ENCODE data around the gene TTLL4.

TTLL4 gene

DNA sequence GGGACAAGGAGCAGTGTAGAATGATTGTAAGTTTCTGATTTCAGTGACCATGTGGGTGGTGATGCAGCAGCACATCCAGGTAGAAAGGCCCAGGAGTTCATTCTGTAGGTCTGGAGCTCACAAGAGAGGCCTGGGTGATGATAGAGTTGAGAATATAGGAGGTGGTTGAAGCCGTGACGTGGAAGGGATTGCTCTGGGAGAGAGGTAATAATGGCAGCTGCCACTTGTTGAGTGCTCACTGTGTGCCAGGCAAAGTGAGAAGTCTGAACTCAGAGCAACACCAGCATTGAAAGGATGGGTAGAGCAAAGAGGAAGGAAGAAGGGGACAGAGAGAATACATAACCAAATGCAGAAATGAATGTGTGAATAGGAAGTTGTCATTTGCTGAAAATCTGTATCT is 3.3 kb downstream of the TTLL4 start:
- DNase-seq (ENCODE audit: low spot score), result no peak

DNA sequence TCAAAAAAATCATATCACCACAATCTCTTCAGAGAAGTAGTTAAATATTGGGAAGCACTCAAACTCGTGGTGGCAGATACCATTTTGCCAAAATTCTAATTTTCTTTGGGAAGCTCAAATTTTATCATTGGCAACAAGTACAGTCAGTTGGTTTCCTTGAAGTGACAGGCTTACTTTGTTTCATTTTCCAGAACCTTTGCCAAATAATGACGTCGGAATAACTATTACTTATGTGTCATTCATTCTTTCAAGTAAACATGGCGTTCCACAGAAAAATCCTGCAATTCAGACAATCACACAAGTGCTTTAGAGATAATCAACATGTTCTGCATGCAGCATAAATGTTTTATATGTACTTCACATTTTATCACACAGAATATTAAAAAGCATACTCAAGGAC is 5.4 kb downstream of the TTLL4 start:
- no peak for DNase-seq (ENCODE audit: low spot score)

DNA sequence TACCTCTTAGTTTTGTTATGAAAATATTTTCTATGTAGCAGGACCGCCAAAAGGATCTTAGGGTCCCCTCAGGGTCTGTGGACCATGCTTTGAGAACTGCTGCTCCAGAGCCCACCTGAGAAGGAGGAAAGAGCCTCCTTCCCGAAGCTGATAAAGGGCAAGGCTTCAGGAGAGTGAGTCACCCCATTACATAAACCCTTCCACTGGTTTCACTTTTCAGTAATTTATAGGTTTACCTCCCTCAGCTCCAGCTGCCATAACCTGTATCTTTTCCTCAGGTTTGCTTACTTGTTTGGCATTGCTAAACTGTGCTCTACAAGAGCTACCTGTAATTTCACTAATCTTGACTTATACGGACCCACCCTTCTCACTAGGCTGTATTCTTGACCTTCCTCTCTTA is 6.6 kb downstream of the TTLL4 start:
- DNase-seq (ENCODE audit: low spot score), result no peak

DNA sequence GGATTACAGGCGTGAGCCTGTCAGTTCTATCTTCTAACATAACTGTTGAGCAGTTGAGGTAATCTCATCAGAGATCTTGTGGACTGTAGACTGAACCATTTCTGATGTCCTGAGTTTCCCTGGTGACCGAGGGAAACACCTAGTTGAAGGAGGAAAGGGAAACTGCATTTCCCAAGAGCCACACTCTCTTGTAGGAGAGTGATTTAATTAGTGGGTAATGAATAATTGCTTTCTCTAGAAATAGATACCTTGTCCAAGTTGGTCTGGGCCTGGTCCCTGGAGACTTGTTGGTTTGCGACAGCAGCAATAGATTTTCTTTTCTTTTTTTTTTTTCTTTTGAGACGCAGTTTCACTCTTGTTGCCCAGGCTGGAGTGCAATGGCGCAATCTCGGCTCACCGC is 7.4 kb downstream of the TTLL4 start:
- no peak for DNase-seq (ENCODE audit: low spot score)

DNA sequence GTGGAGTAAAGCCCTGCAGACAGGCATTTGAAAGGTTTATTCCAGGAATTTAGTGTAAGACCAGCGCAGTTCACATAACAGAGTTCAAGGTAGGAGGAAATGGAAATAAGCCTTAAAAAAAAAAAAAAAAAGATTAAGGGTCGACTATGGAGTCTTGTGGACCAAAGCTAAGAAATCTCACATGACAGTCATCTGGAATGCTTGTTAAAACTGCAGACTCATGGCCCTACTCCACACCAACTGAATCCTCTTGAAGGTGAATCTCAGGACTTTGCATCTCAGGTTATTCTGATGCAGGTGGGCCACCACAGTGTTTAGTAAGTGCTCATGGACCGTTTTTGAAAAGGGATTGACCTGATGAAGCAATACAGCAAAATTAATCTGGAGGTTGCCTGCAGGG is 8.8 kb downstream of the TTLL4 start:
- no peak for DNase-seq (ENCODE audit: low spot score)

DNA sequence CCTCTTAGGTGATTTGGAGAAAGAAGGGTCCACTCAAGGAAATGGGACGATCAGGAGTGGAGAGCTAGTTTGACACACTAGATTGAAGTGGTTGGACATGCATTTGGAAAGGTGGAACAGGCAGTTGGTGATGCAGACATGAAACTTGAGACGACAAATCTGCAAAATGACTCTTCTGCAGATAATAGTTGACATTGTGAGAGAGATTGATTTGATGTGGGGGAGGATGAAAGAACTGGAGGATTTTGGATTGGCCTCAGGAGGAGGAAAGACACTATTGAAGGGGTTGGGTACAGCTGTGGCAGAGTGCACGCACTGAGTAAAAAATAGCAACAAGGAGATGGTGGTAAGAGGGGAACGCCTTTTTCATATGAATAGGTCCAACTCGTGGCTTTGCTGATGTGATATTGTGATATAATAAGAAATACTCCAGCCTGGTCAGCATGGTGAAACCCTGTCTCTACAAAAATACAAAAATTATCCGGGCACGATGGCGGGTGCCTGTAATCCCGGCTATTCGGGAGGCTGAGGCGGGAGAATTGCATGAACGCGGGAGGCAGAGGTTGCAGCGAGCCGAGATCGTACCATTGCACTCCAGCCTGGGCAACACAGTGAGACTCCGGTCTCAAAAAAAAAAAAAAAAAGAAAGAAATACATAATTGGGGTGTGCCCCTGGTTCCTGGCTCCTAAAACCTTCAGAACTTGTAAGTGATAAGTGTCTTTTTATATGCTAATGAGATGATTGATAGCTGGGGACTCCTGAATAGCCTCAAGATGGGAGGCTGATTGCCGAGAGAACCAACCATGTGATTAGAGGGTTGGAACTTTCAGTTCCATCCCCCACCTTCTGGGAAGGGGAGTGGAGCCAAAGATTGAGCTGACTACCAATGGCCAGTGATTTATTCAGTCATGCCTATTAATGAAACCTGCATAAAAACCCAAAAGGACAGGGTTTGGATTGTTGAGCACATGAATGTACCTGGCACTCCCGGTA is 9.7 kb downstream of the TTLL4 start:
- no peak for DNase-seq (ENCODE audit: low spot score)

DNA sequence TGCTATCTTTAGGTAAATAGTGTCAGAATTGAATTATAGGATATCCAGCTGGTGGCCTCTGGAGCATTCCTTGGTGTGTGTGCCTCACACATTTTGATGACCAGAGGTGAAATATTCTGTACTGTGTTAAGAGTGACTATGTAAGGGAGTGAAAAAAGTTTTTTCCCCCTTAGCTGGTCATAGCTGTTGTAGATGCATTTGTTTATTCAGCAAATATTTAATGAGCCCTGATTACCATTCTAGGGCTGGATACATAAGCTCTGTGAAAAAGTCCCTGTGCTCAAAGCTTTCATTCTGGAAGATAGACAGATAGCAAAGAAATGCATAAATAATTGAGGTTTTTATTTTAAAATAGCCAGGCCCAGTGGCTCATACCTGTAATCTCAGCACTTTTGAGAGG is 10.9 kb downstream of the TTLL4 start:
- no peak for DNase-seq (ENCODE audit: low spot score)

DNA sequence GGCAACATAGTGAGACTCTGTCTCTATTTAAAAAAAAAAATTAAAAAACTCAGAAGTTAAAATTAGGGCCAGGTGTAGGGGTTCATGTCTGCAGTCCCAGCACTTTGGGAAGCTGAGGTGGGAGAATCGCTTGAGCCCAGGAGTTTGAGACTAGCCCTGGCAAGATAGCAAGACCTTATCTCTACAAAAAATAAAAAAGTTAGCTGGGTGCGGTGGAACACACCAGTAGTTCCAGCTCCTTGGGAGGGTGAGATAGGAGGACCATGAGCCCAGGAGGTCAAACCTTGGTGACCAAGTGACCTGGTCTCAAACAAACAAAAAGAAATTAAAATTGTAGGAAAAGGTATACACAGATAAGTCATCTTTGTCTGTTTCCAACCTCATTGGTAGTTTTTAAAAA is 11.3 kb downstream of the TTLL4 start:
- no peak for DNase-seq (ENCODE audit: low spot score)

DNA sequence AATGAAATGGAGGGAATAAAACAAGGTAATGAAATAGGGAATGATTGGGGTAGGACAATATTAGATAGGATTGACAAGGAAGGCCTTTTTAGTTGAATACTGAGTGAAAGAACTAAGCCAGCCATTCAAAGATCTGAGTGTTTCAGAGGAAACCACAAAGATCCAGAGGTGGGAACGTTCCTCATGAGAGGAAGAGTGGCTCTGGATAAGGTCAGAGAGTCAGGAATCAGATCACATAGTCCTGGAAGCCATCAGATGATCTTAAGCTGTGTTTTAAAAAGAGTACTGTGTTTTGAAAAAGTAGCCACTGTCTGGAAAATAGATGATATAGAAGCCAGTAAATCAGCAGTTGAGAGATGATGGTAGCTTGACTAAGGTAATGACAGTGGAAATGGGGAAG is 11.8 kb downstream of the TTLL4 start:
- DNase-seq (ENCODE audit: low spot score), result no peak

DNA sequence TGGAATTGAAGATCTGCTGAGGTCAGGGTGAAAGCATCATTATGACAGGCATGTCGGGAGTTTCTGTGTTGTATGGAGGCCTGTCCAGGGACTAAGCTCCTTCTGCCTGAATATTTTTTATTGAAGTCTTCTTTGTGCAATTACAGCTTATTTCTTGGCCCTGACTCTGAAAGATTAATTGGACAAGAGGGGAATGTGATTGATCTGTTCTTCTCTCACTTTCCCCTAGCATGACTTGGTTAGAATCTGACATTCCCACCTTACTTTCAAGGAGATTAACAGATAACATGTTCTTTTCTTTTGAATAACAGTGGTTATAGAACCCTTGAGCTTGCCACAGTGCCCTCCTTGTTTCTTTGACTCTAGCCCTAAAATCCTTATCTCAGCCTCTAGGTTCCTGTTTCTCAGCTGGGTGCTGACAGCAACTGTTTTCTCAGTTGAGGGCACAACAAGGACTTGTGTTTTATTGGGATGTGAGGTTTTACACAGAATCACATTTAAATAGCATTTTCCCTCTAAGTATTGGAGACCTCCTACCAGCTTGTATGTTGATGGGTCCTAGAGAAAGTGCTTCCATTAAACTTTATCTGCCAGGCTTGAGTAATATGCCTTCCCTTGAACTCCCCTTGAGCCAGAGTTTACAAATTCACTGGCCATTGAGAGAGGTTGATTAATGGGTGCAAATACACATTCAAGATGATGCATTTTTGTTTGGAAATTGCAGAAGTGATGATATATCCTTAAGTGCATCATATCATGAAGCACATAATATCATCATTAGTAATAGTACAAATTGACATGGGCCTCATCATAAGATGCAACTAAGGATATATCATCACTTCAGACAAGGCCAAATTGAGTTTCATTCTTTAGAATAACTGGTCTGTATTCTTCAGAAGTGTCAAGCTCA is 12.5 kb downstream of the TTLL4 start:
- no peak for DNase-seq (ENCODE audit: low spot score)

DNA sequence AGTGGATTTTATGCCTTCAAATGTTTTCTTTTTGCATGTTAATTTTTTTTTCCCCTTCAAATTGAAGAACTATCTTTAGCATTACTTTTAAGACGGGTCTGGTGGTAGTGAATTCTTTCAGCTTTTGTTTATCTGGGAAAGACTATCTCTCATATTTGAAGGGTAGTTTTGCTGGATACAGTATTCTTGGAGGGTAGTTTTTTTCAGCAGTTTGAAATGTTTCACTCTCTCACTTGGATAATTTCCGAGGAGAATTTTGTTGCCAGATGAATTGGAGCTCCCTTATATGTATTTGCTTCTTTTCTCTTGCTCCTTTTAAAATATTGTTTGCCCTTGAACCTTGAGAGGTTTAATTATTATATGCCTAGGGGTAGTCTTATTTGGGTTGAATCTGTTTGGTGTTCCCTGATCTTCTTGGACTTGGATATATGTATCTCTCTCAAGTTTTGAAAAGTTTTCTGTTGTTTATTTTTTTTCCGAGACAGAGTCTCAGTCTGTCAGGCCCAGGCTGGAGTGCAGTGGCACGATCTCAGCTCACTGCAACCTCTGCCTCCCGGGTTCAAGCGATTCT is 15.5 kb downstream of the TTLL4 start:
- no peak for DNase-seq (ENCODE audit: low spot score)

DNA sequence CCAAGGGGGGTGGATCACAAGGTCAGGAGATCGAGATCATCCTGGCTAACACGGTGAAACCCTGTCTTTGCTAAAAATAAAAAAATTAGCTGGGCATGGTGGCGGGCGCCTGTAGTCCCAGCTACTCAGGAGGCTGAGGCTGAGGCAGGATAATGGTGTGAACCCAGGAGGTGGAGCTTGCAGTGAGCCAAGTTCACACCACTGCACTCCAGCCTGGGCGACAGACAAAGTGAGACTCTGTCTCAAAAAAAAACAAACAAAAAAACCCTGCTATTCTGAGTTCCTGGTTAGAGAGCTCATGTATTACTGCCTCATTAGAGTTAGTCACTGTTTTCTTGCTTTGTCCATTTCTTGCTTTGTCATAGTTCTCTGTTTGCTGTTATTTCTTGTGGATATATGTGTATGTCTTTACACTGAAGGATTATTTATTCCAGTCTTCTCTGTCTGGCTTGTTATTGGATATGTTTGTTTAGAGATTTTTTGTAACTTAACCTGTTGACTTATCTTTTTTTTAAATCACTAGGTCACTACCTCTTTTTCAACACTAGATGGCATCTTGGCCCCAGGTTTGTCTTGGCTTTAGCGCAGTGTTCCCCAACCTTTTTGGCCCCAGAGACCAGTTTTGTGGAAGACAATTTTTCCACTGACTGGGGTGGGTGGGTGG is 17.0 kb downstream of the TTLL4 start:
- DNase-seq (ENCODE audit: low spot score), result peak; percentile 36

DNA sequence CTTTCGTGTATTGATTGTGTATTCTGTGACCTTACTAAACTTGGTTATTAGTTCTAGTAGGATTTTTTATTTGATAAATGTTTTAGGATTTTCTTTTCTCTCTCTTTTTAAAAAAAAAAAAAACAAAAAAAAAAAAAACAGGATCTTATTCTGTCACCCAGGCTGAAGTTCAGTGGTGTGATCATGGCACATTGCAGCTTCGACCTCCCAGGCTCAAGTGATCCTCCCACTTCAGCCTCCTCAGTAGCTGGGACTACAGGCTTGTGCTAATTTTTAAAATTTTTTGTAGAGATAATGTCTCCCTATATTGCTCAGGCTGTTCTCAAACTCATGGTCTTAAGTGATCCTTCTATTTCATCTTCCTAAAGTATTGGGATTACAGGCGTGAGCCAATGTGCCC is 19.0 kb downstream of the TTLL4 start:
- no peak for DNase-seq (ENCODE audit: low spot score)

DNA sequence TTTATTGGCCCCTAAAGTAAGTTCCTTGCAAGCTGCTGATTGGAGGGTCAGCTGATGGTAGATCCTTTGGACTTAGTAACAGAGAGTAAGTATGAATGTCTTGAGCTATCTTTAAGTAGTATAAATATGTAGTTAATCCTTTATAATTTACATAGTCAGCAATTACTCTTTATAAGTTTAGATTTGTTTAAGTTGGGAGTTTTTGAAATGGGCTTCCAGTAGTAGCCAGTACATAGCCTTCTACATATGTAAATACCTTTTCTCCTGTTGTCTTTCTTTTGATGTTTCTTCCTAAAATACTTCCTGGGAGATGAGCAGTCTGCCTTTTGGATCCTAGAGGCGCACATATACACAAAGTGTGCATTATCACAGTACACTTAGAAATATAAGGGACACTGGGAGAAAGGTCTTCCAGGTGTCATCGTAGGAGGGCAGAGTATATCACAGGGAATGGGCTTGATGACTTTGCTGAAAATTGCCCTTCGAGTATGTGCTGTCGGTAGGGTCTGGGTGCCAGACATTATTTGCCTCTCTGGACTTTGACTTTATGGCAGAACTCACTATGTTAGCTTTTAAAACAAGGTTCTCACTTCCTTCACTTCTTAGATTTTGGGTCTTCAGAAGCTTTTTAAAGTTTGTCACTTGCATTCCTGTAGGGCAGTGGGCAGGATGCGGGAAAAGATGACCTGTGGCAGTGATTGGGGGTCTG is 21.6 kb downstream of the TTLL4 start:
- no peak for DNase-seq (ENCODE audit: low spot score)

DNA sequence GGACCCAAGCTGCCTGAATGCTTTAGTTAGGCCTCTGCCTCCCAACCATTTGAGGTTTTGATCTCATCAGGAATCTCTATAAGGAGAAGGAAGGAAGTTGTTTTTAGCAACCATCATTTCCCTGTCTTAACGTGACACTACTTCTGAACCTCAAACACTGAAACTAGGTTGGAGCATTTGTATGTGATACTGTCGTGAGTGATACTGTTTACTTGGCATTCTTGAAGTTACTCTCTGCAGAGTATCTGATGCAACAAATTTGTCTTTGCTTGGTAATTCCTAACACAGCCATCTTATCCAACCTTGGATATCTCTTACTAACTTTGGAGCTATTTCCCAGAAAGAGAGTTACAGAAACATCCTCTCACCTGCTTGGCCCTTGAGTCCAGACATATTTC is 22.1 kb downstream of the TTLL4 start:
- no peak for DNase-seq (ENCODE audit: low spot score)

DNA sequence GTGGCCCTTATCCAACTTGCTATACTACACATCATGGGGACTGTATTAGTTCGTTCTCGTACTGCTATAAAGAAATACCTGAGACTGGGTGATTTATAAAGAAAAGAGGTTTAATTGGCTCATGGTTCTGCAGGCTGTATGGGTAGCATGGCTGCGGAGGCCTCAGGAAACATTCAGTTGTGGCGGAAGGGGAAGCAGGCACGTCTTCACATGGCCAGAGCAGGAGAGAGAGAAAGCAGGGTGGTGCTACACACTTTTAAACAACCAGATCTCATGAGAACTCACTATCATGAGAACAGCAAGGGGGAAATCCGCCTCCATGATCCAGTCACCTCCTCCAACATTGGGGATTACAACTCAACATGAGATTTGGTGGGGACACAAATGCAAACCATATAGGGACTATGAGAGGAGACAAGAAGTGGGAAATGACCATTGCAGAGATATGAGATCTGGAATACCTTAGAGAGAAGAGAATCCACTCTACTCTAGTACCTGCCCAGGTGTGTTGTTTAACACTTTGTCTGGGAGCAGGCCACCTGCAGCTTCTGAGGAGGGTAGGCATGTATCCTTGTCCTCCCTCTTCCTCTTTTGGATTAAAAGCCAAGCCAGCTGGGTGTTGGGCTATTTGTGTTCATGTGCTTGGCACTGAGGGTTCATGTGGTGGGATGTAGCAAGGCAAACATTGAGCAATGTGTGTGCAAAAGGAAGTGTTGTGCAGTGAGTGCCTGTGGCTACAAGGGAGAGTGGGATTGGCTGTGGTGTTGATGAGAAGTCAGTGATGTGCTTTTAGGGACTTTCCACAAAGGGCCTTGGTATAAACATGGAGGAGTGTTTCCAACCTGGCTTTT is 22.8 kb downstream of the TTLL4 start:
- no peak for DNase-seq (ENCODE audit: low spot score)

DNA sequence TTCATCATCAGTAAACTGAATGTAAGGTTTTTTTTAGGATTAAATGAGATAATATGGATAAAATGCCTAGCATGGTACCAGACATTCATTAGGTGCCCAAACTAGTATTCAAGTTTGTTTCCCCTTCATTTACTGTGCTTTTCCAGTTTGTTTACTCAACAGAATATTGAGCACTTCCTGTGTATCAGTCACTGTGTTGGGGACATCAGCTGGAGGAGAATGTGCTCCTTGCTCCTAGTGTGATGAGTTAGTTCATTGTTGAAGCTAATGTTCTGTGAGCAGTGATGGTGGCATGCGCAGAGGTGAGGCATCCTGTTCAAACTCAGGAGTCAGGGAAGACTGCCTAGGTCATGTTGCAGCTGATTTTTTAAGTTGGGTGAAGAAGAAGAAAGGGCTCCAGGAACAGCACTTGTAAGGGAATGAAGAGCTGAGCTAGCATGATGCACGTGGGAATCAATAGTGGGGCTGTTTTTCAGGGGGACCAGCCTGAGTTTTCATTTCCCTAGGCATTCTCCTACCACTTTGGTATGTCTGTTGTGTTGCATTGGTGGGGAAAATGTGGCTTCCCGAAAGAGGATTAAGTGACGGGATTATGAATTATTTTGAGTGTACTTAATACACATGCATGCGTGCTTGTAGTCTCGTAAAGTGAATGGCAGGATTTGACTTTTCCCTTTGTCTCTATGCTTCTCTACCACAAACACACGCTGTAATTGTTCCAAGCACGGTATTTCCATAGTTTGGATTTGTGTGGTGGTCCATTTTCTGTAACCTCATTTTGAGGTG is 23.7 kb downstream of the TTLL4 start:
- DNase-seq (ENCODE audit: low spot score), result no peak

DNA sequence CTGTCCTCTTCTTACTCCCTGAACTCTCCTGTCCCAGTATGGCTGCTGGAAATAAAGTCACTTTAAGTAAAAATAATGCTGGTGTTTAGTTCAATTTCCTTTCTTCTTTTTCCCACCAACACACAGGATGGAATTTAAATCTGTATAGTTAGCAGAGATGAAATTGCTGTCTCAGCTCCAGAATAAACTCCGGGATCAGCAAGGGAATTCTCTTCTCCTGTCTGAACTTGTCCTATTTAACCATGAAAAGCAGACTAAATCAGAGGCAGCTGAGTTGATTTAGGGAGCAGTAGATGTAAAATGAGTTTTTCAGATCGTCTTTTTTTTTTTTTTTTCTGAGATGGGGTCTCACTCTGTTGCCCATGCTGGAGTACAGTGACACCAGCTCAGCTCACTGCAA is 25.9 kb downstream of the TTLL4 start:
- no peak for DNase-seq (ENCODE audit: low spot score)

DNA sequence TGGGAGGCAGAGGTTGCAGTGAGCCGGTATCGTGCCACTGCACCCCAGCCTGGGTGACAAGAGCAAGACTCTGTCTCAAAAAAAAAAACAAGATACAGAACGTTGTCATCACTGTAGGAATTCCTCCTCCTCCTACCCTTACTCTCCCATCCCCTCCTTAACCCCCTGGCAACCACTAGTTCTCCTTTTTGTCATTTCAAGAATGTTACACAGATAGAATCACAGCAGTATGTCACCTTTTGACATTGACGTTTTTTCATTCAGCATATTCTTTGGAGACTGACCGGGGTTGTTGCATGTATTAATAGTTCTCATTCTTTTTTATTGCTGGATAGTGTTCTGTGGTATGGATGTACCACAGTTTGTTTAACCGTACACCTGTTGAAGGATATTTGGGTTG is 32.4 kb downstream of the TTLL4 start:
- DNase-seq (ENCODE audit: low spot score), result no peak

DNA sequence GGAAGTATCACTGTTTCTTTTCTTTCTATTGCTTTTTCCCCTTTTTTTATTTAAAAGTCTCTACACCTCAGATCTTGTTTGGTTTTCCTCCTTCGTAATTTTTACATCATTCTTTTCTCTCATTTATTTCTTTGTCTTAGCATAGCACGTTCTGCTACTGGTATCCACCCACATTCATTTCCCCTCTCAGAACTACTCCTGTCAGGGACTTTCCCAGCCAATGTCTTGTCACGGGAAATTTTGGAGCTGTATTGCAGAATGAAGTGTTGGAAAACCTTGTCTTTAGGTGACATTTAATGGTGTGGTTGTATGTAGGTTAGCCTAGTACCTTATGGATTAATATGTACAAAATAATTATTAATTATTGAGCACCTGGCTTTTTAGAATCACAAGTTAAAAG is 34.0 kb downstream of the TTLL4 start:
- no peak for DNase-seq (ENCODE audit: low spot score)

Data from kidney capillary endothelial cell (primary cell).